Heart right ventricle (tissue), 16 donors: Measurements from ENCODE around the gene SGSM2. TPM values are rescaled to one million over a fixed set of nuclear protein-coding genes. Genes with fewer than 3 reads are reported as not detected.

Source experiments
- ATAC-seq, 8 donors: fragments of 200-7000 bp; cut with Tn5 transposase; one replicate each; pipeline ENCODE4 v1.9.1; 2020; ENCODE audit warnings: mild to moderate bottlenecking in 8 of 8, moderate library complexity in 8 of 8, moderate number of reproducible peaks in 1 of 8
- DNase-seq, 2 donors: peaks; one replicate each; pipeline ENCODE4 v3.0.0-alpha.2; 2020
- H3K27ac ChIP-seq, 10 donors: fragments of 200-600 bp; sonication (generic) in 2 of 10; one replicate each; pipeline versions ENCODE4 v1.5.0 to v1.8.0; 2020 to 2022; ENCODE audit warnings: mild to moderate bottlenecking in 3 of 10
- H3K27me3 ChIP-seq, 7 donors: fragments of 200-600 bp; one replicate each; pipeline ENCODE4 v1.8.0; 2021 to 2022; ENCODE audit warnings: mild to moderate bottlenecking in 2 of 7
- H3K36me3 ChIP-seq, 9 donors: fragments of 200-600 bp; sonication (generic) in 1 of 9; one replicate each; pipeline versions ENCODE4 v1.5.0 to v1.8.0; 2020 to 2022; ENCODE audit warnings: mild to moderate bottlenecking in 2 of 9
- H3K4me1 ChIP-seq, 9 donors: fragments of 200-600 bp; sonication (generic) in 1 of 9; one replicate each; pipeline versions ENCODE4 v1.5.0 to v1.8.0; 2020 to 2022; ENCODE audit warnings: mild to moderate bottlenecking in 4 of 9
- H3K4me3 ChIP-seq, 10 donors: fragments of 200-600 bp; sonication (generic) in 2 of 10; one replicate each; pipeline versions ENCODE4 v1.5.0 to v1.8.0; 2020 to 2022; ENCODE audit warnings: mild to moderate bottlenecking in 7 of 10, moderate library complexity in 2 of 10
- H3K9me3 ChIP-seq, 11 donors: fragments of 200-600 bp in 10 of 11; sonication (generic) in 2 of 11; one replicate each; pipeline versions ENCODE4 v1.5.0 to v1.8.0; 2013 to 2022; ENCODE audit warnings: mild to moderate bottlenecking in 2 of 11, control low read depth in 1 of 11, moderate library complexity in 1 of 11
- WGBS, 2 donors: extraction: QIAGEN DNeasy Blood & Tissue Kit; methylation state at CpG; one replicate each; pipeline ENCODE4 v1.1.7; 2013; ENCODE audit warnings: inconsistent platforms in 1 of 2; 5-methylcytosine and 5-hydroxymethylcytosine counted together
- intact Hi-C, 10 donors: fragments of 100-400 bp; cut with DNase I; formaldehyde crosslinking; loops; one replicate each; pipeline versions ENCODE4 v1.11.1 to v1.14.2; 2022
- polyA plus RNA-seq, 2 donors: library from polyadenylated mRNA; stranded (reverse); fragments of 200-250 nt; gene quantifications; one replicate each; pipeline ENCODE4 v1.2.3, GENCODE V29; 2013
- total RNA-seq, 10 donors: library from RNA; stranded (reverse); fragmentation: NEBNext Ultra II Directional in 3 of 10; extraction: Animal tissue kit (Norgen Biotek cat#: 25700) in 3 of 10; gene quantifications; one replicate each; pipeline versions ENCODE4 v1.2.1 to v1.2.4, GENCODE V29; 2021 to 2023
- TF ChIP-seq, protein P1 (sequence below), 9 donors: fragments of 200-600 bp; sonication (generic) in 2 of 9; IDR thresholded peaks; one replicate each; pipeline versions ENCODE4 v1.5.0 to v1.8.0; 2021 to 2022; ENCODE audit warnings: antibody characterized with exemption in 9 of 9, mild to moderate bottlenecking in 5 of 9, moderate library complexity in 1 of 9
- donor health status: Arrhythmogenic right ventricular cardiomyopathy.
- donor health status: ischemic (EF 13 %, LVEDD 7.1; RV severe dilation, severe dysfunction).
- donor health status: healthy with polysubstance abuse.
- donor health status: DM: no; HTN: yes; CAD: no.
- donor health status: DM: no; HTN: no; CAD: no.
- donor health status: ischemic (EF 25% LVEDD 6.9; RV normal size, moderate dysfunction).
- donor health status: ischemic (EF 25% LVEDD 5.7; RV mildly dilated, moderate dysfunction).
- donor health status: healthy.
- donor health status: DM: yes; HTN: yes; CAD: no.
- donor health status: Ischemic cardiomyopathy.
- donor health status: ischemic (EF 35%, LVEDD 5.7; RV mildly dilated, moderate dysfunction).
- donor health status: nonischemic (EF 11% LVEDD 7.7; RV severe dilation, severe dysfunction).
- donor health status: DM: yes; HTN: yes; CAD: no.
- donor health status: PGD.
- donor health status: ischemic (EF 29% LVEDD 5.4; RV normal size, mild dysfunction).
- donor health status: nonischemic (EF 23%, LVEDD 6.1; RV moderate dilation, normal function).

The SGSM2 gene
- total and polyA plus RNA-seq, 12 donors, result 21.0 to 75.1 (median 27.0) TPM

DNA sequence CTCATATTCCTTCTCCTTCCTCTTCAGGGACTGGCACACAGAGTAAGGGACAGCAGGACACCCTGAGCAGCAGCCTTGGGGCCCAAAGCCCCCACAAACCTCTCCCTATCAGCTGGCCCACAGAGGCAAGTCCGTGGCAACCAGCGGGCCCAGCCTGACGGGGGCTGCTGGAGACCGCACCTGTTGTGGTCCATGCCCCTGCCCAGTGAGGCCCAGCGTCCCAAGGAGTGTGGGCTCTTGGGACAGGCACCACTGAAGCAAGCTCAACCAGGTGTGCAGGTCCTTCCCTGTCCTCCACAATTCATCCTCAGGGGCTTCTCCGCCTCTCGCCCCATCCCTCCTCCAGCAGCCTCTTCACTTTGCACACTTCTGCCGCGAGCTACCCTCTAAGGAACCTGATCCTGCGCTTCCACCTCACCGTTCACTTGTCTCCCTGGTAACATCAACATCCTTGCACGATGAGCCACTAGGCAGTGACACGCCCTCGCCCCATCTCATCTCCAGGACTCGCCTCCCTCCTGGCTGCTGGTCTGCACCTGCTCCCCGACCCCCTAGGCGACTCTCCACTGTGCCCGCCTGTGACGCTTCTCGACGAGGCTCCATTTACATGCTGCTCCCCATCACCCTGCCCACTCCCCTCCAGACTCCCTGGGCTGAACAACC is 50.9 kb downstream of the SGSM2 start:
- DNase-seq (no peak), ATAC-seq (no peak)
- H3K4me3 ChIP-seq, result no peak overlapping the region
- H3K9me3 ChIP-seq, result no peaks in the 10 kb centered on the region
- peaks cover 0 to 44% (median 13%) of the 10 kb centered on the region in 9 donors for H3K36me3 ChIP-seq
- no peak overlapping the region for H3K27ac ChIP-seq
- intact Hi-C loops, result loop anchor here in 1 of 10 donors (10.0 kb wide), 1 partner anchor 1657 kb away; no protein-coding TSS in a partner anchor
- H3K27me3 ChIP-seq, result no peaks in the 10 kb centered on the region
- peaks cover 22 to 47% (median 34%) of the 10 kb centered on the region in 9 donors for H3K4me1 ChIP-seq
- 91 to 92% methylated on average over 21 of the region's 21 CpGs for WGBS, 2 donors
- TF ChIP-seq, protein P1, sequence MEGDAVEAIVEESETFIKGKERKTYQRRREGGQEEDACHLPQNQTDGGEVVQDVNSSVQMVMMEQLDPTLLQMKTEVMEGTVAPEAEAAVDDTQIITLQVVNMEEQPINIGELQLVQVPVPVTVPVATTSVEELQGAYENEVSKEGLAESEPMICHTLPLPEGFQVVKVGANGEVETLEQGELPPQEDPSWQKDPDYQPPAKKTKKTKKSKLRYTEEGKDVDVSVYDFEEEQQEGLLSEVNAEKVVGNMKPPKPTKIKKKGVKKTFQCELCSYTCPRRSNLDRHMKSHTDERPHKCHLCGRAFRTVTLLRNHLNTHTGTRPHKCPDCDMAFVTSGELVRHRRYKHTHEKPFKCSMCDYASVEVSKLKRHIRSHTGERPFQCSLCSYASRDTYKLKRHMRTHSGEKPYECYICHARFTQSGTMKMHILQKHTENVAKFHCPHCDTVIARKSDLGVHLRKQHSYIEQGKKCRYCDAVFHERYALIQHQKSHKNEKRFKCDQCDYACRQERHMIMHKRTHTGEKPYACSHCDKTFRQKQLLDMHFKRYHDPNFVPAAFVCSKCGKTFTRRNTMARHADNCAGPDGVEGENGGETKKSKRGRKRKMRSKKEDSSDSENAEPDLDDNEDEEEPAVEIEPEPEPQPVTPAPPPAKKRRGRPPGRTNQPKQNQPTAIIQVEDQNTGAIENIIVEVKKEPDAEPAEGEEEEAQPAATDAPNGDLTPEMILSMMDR (IDR thresholded peaks at IDR 0.05), result no peak

DNA sequence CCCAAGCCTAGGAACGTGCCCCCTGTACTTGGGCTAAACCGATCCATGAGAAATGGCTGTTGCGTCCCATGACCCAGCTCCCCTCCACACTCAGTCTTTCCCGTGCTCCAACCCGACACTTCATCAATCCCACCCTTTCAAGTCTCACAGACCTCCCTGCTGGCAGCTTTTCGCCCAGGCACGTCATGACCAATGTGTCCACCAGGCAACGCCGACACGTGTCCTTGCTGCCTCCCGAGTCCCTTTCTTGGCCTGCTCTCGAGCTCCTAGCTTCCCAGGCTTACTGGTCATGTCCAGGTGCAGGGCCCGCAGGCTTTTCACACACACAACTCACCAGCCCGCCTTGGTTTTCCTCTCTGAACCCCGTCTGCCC is 51.4 kb downstream of the SGSM2 start:
- ATAC-seq (no peak), DNase-seq (no peak)
- intact Hi-C loops, result loop anchor here in 1 of 10 donors (10.0 kb wide), 1 partner anchor 1656 kb away; no protein-coding TSS in a partner anchor
- peaks cover 0 to 44% (median 13%) of the 10 kb centered on the region in 9 donors for H3K36me3 ChIP-seq
- H3K4me1 ChIP-seq, result peaks cover 22 to 45% (median 29%) of the 10 kb centered on the region in 9 donors
- no peaks in the 10 kb centered on the region for H3K27me3 ChIP-seq
- H3K9me3 ChIP-seq, result no peaks in the 10 kb centered on the region
- no peak overlapping the region for H3K4me3 ChIP-seq
- TF ChIP-seq, protein P1 (IDR thresholded peaks at IDR 0.05), result no peak
- no peak overlapping the region for H3K27ac ChIP-seq
- WGBS, 2 donors, result 92 to 93% methylated on average over 15 of the region's 15 CpGs

DNA sequence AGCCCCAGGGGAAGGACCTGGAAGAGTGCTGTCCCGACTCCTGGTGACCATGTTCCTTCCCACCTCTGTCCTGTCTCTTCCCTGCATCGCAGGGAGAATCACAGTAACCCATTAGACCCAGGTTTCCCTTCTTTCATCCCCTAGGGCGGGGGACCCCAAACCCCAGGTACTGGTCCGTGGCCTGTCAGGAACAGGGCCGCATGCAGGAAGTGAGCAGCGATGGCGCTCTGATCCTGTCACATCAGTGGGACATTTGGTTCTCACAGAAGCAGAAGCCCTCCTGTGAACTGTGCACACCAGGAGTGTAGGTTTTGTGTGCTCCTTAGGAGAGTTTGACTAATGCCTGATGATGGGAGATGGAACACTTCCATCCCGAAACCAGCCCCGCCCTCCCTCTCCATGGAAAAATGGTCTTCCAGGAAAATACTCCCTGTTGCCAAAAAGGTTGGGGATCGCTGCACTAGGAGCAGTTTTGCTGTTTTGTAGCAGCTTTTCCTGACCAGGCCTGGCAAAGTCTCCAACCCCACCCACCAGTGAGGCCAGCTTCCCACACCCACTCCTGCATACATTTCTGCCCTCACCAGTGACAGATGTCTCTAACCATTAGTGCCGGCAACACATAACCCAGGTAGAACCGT is 53.0 kb downstream of the SGSM2 start:
- Histone ChIP-seq H3K4me3 (no peak overlapping the region), H3K4me1 (peaks cover 33 to 53% (median 43%) of the 10 kb centered on the region in 9 donors), H3K9me3 (no peaks in the 10 kb centered on the region), H3K27me3 (no peaks in the 10 kb centered on the region), H3K36me3 (peaks cover 0 to 40% (median 13%) of the 10 kb centered on the region in 9 donors), H3K27ac (peak overlapping the region in 8 of 10 donors; percentile 70 to 100 (median 96))
- WGBS, 2 donors, result 70 to 74% methylated on average over 12 of the region's 12 CpGs
- TF ChIP-seq, protein P1 (IDR thresholded peaks at IDR 0.05), result no peak
- no peak for ATAC-seq
- intact Hi-C loops, result loop anchor here in 2 of 10 donors (10.0 kb wide), 3 partner anchors 216 to 336 kb away; partner anchors contain the start of gene HIC1 (in 1 of the 2)
- DNase-seq, result peak in 1 of 2 donors; percentile 60

DNA sequence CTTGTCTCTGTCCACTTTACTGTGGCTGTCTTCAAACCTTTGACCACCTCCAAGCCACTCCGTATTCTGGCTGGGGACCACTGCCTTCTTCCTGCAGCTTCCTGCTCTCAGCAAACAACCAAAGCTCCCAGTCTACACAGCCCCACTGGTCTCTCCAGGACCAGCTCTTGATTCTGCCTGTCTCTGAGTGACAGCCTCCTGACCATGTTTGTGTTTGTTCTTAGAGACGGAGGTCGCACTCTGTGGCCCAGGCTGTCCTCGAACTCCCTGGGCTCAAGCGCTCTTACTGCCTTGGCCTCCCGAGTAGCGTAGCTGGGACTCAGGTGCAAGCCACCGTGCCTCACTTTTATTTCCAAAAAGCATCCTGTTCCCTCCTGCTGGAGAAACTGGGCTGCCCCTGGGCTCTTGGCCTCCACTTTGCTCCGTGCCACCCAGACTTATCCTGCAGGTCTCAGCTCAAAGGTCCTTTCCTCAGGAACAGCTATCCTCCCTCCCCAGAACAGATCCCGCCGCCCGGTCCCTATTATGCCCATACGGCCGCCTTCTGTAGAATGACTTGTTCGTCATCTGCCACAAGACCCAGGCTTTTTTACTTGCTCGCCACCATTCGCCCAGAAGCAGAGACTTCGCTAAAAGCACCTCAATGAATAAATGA is 54.4 kb downstream of the SGSM2 start:
- peak overlapping the region in 9 of 10 donors; percentile 64 to 97 (median 71) for H3K4me3 ChIP-seq
- H3K27me3 ChIP-seq, result no peaks in the 10 kb centered on the region
- H3K4me1 ChIP-seq, result peaks cover 45 to 60% (median 57%) of the 10 kb centered on the region in 9 donors
- intact Hi-C loops, result loop anchor here in 2 of 10 donors (1.0 to 10.0 kb wide), 4 partner anchors 10 to 337 kb away; partner anchors contain the start of genes HIC1 (in 1 of the 2) and MNT (in 1 of the 2)
- DNase-seq, result no peak
- TF ChIP-seq, protein P1 (IDR thresholded peaks at IDR 0.05), result no peak
- H3K36me3 ChIP-seq, result peaks cover 0 to 26% (median 6%) of the 10 kb centered on the region in 9 donors
- peak overlapping the region; percentile 56 to 100 (median 96) for H3K27ac ChIP-seq
- ATAC-seq, result no peak
- 76 to 77% methylated on average over 18 of the region's 18 CpGs for WGBS, 2 donors
- H3K9me3 ChIP-seq, result no peaks in the 10 kb centered on the region
